Measurements from ENCODE around the gene FBXO36. TPM values are rescaled to one million over a fixed set of nuclear protein-coding genes. Genes with fewer than 3 reads are reported as not detected.

FBXO36 gene
- total RNA-seq, 4 donors from 2014 or later, result 0.79 to 2.7 (median 1.3) TPM

DNA sequence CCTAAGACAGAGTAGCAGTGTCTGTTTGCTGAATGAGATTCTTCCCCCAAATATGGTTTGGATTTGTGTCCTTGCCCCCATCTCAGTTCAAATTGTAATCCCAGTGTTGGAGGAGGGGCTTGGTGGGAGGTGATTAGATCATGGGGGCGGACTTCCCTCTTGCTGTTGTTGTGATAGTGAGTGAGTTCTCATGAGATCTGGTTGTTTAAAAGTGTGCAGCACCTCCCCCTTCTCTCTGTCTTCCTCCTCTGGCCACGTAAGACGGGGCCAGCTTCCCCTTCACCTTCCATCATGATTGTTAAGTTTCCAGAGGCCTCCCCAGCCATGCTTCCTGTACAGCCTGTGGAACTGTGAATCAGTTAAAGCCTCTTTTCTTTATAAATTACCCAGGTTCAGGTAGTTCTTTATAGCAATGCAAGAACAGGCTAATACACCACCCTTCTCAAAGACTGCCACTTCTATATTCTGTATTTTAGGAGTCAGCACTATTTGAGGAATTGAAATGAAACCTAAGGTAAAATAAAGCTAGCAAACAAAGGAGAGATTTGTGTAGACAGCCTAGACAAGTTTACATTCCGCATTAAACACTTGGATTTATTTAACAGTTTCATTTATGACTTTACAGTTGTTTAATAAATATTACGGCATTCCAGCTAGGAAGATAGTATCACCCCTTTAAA lies 21.6 kb downstream of the FBXO36 start:
- H3K9me3 ChIP-seq, result no peaks in the 10 kb centered on the region
- H3K4me3 ChIP-seq, result no peak overlapping the region
- H3K4me1 ChIP-seq, result no peaks in the 10 kb centered on the region
- no peak for DNase-seq
- H3K27me3 ChIP-seq, result no peaks in the 10 kb centered on the region
- intact Hi-C loops (cut with DNase I), result no loop called here
- H3K27ac ChIP-seq, result no peak overlapping the region
- H3K36me3 ChIP-seq, result no peaks in the 10 kb centered on the region
- TF ChIP-seq POLR2A (IDR thresholded peaks at IDR 0.05) (no peak), CTCF (IDR thresholded peaks at IDR 0.05) (no peak)
- 61 to 71% methylated on average over 5 of the region's 5 CpGs for WGBS, 2 donors

DNA sequence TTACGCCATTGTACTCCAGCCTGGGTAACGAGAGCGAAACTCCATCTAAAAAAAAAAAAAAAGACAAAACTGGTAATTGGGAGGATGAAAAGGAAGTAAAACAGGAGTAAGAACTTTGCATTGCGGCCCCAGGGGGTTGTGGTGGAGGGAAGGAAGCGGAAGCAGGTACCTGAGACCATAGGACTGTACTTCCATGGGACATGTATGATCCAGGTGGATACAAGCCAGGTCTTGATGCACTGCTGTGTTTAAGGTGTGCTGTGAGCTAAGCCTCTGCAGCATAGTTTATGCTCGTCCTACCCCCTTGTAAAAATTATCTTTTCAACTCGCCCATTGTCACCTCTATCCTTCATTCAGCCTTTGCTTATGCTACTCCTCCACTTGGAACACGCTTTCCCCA lies 23.7 kb downstream of the FBXO36 start:
- WGBS, 2 donors, result 90 to 94% methylated on average over 8 of the region's 8 CpGs
- H3K27ac ChIP-seq, result no peak overlapping the region
- no peaks in the 10 kb centered on the region for H3K4me1 ChIP-seq
- DNase-seq, result no peak
- intact Hi-C loops (cut with DNase I), result no loop called here
- TF ChIP-seq CTCF (IDR thresholded peaks at IDR 0.05), result no peak
- TF ChIP-seq POLR2A (IDR thresholded peaks at IDR 0.05), result no peak
- H3K9me3 ChIP-seq, result no peaks in the 10 kb centered on the region
- no peaks in the 10 kb centered on the region for H3K27me3 ChIP-seq
- no peak overlapping the region for H3K4me3 ChIP-seq
- H3K36me3 ChIP-seq, result no peaks in the 10 kb centered on the region

DNA sequence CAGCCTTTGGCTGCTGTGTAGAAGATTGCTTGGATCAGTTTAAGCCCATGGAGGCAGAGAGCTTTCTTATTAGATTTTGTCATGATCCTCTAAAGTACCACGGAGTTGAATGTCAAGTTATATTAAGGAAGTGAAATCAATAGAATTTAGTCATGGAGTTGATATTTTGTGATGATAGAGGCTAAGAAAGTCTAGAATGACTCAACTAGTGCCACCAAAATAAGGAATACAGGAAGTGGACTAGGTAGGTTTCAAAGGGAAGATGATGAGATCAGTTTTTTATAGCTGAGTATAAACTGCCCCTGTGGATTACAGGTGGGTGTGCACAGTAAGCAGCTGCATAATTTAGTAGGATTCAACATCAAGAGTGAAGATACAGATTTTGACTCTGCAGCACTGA lies 25.2 kb downstream of the FBXO36 start:
- DNase-seq, result no peak
- WGBS, 2 donors, result 62 to 81% methylated on average over 1 of the region's 1 CpG
- TF ChIP-seq CTCF (IDR thresholded peaks at IDR 0.05) (no peak), POLR2A (IDR thresholded peaks at IDR 0.05) (no peak)
- Histone ChIP-seq H3K9me3 (no peaks in the 10 kb centered on the region), H3K27me3 (no peaks in the 10 kb centered on the region), H3K4me1 (no peaks in the 10 kb centered on the region), H3K36me3 (no peaks in the 10 kb centered on the region), H3K4me3 (no peak overlapping the region), H3K27ac (no peak overlapping the region)
- intact Hi-C loops (cut with DNase I), result no loop called here

DNA sequence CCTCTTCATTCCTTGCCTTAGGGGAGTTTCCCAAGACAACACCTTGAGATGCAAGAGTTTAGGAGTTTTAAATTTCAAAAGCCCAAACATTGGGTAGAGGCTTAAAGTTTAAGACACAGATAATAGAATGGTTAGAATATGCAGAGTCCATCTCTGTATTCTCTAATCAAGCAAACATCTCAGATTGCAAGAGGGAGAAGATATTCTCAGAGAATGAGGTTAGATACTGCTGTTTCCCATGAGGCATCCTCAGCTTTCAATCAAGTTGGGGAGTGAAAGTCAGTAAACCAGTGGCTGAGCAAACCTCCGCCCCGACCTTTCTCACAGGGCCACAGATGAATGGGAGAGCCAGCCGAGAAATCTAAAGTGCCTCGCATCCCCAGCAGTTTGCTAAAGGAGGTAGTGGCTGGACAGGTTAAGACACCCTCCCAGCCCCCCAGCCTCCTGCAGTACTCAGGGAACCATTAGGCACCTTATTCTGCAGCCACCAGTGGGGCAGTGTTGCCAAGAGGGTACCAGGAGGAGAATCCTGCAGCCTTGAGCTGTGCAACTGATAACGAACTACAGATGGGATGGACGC lies 30.0 kb downstream of the FBXO36 start:
- Histone ChIP-seq H3K27me3 (no peaks in the 10 kb centered on the region), H3K4me3 (no peak overlapping the region), H3K4me1 (no peaks in the 10 kb centered on the region), H3K9me3 (no peaks in the 10 kb centered on the region), H3K36me3 (no peaks in the 10 kb centered on the region), H3K27ac (no peak overlapping the region)
- intact Hi-C loops (cut with DNase I), result no loop called here
- no peak for TF ChIP-seq CTCF (IDR thresholded peaks at IDR 0.05)
- TF ChIP-seq POLR2A (IDR thresholded peaks at IDR 0.05), result no peak
- WGBS, 2 donors, result 93 to 94% methylated on average over 5 of the region's 6 CpGs
- no peak for DNase-seq

- Histone ChIP-seq H3K4me1 (no peaks in the 10 kb centered on the region), H3K27ac (no peak overlapping the region), H3K36me3 (no peaks in the 10 kb centered on the region), H3K4me3 (no peak overlapping the region), H3K9me3 (no peaks in the 10 kb centered on the region), H3K27me3 (no peaks in the 10 kb centered on the region)
- intact Hi-C loops (cut with DNase I), result no loop called here
- no peak for TF ChIP-seq CTCF (IDR thresholded peaks at IDR 0.05)
- TF ChIP-seq POLR2A (IDR thresholded peaks at IDR 0.05), result no peak
- WGBS, 2 donors, result 84 to 94% methylated on average over 1 of the region's 1 CpG
- DNase-seq, result no peak
Observed at GRCh38 chr2:229955663-229956062, 33.4 kb downstream of the FBXO36 start.

All from esophagus squamous epithelium (tissue), 5 donors.